ENCODE data around the gene GSK3B.
A peak's percentile ranks its signal among the peaks of the same experiment; 100 is the strongest.

Gene GSK3B

DNA sequence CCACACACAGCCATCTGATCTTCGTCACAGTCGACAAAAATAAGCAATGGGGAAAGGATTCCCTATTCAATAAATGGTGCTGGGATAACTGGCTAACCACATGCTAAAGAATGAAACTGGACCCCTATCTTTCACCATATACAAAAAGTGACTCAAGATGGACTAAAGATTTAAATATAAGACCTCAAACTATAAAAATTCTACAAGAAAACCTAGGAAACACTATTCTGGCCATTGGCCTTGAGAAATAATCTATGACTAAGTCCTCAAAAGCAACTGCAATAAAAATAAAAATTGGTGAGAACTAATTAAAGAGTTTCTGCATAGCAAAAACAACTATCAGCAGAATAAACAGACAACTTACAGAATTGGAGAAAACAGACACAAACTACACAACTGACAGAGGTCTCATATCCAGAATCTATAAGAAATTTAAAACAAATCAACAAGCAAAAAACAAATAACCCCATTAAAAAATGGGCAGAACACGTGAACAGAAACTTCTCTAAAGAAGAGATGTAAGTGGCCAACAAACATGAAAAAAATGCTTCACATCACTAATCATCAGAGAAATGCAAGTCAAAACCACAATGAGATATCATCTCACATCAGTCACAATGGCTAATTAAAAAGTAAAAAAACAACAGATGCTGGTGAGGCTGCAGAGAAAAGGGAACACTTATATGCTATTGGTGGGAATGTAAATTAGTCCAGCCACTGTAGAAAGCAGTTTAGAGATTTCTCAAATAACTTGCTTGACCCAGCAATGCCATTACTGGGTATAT lies 208.3 kb downstream of the GSK3B start:
- peaks cover 6% of the 10 kb centered on the region for H3K27me3 Mint-ChIP-seq (ENCODE audit: low read depth, poor library complexity)
- H3K27ac Mint-ChIP-seq: no peak overlapping the region
- TF ChIP-seq, protein P1, sequence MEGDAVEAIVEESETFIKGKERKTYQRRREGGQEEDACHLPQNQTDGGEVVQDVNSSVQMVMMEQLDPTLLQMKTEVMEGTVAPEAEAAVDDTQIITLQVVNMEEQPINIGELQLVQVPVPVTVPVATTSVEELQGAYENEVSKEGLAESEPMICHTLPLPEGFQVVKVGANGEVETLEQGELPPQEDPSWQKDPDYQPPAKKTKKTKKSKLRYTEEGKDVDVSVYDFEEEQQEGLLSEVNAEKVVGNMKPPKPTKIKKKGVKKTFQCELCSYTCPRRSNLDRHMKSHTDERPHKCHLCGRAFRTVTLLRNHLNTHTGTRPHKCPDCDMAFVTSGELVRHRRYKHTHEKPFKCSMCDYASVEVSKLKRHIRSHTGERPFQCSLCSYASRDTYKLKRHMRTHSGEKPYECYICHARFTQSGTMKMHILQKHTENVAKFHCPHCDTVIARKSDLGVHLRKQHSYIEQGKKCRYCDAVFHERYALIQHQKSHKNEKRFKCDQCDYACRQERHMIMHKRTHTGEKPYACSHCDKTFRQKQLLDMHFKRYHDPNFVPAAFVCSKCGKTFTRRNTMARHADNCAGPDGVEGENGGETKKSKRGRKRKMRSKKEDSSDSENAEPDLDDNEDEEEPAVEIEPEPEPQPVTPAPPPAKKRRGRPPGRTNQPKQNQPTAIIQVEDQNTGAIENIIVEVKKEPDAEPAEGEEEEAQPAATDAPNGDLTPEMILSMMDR (IDR thresholded peaks at IDR 0.05): no peak
- peaks cover 53% of the 10 kb centered on the region for H3K9me3 Mint-ChIP-seq
- no peak for DNase-seq
- peaks cover 91% of the 10 kb centered on the region for H3K36me3 Mint-ChIP-seq (ENCODE audit: low read depth)
- peaks cover 2% of the 10 kb centered on the region for H3K4me1 Mint-ChIP-seq
- H3K4me3 Mint-ChIP-seq: no peak overlapping the region

DNA sequence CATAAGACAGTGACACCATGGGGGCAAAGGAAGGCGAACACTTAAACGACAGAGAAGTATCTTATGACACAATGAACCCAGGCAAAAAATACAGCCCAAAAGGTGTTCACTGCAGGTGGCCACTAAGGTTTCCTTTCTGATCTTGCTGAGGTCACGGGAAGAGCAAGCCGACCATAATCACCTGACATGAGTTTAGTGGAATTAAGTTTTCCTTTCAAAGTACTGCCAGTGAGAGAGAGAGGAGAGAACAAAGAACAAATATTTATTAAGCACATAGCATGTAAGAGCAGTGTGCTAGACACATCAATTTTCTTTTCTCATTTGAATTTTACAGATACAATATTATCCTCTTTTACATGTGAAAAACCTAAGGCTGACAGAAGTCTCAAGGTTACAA lies 210.1 kb downstream of the GSK3B start:
- peaks cover 40% of the 10 kb centered on the region for H3K9me3 Mint-ChIP-seq
- H3K27me3 Mint-ChIP-seq (ENCODE audit: low read depth, poor library complexity): peaks cover 3% of the 10 kb centered on the region
- no peaks in the 10 kb centered on the region for H3K4me1 Mint-ChIP-seq
- DNase-seq: no peak
- H3K27ac Mint-ChIP-seq: no peak overlapping the region
- peaks cover 95% of the 10 kb centered on the region for H3K36me3 Mint-ChIP-seq (ENCODE audit: low read depth)
- no peak overlapping the region for H3K4me3 Mint-ChIP-seq
- TF ChIP-seq, protein P1 (IDR thresholded peaks at IDR 0.05): no peak

DNA sequence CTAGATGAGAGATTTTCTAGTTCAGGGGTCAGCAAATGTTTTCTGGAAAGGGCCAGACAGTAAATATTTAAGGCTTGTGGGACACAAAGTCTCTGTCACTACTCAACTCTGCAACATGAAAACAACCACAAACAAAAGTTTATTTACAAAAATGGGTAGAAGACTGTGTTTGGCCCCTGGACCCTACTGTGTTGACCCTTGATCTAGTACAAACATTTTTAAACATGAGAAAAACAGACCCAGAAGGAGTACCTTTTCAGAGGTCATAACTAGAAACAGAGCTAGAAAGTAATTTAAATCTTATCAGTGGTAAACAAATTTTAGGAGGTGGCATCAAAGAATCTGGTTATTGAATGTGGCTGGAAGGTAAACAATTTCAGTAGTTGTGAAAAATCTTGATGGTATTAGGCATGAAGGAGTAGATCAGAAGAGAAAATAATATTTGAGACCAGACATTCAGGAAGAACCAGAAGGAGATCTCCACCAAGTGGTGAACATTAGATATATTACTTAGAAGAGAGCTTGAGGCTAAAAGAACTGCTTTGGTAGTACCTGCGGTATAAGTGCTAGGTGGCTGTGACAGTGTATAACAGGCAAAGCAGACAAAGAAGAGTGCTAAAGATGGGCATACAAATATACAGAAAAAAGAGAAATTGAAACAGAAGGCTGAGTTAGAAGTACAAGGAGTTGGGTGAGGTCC lies 210.6 kb downstream of the GSK3B start:
- TF ChIP-seq, protein P1 (IDR thresholded peaks at IDR 0.05): no peak
- peaks cover 35% of the 10 kb centered on the region for H3K9me3 Mint-ChIP-seq
- peaks cover 91% of the 10 kb centered on the region for H3K36me3 Mint-ChIP-seq (ENCODE audit: low read depth)
- no peak for DNase-seq
- no peaks in the 10 kb centered on the region for H3K4me1 Mint-ChIP-seq
- H3K27ac Mint-ChIP-seq: peak overlapping the region; percentile 1
- no peaks in the 10 kb centered on the region for H3K27me3 Mint-ChIP-seq (ENCODE audit: low read depth, poor library complexity)
- H3K4me3 Mint-ChIP-seq: no peak overlapping the region

DNA sequence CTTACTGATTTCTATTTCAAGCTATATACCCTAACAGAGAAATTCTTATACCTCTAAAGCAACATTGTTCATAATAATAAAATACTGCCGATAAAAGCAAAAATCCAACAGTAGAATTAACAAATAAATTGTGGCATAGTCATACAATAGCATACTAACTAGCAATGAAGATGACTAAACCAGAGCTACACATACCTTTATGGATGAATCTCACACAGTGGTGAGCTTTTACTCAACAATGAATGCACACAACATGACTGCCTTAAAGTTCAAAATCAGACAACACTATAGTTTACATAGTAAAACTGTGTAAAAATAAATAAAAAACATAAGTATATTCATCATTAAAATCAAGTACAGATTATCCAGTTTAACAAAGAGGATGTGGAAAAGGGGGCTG lies 213.3 kb downstream of the GSK3B start:
- TF ChIP-seq, protein P1 (IDR thresholded peaks at IDR 0.05): no peak
- Mint-ChIP-seq H3K4me1 (no peaks in the 10 kb centered on the region), H3K9me3 (peaks cover 8% of the 10 kb centered on the region), H3K4me3 (no peak overlapping the region), H3K36me3 (ENCODE audit: low read depth) (peaks cover 85% of the 10 kb centered on the region), H3K27me3 (ENCODE audit: low read depth, poor library complexity) (no peaks in the 10 kb centered on the region), H3K27ac (no peak overlapping the region)
- DNase-seq: no peak

DNA sequence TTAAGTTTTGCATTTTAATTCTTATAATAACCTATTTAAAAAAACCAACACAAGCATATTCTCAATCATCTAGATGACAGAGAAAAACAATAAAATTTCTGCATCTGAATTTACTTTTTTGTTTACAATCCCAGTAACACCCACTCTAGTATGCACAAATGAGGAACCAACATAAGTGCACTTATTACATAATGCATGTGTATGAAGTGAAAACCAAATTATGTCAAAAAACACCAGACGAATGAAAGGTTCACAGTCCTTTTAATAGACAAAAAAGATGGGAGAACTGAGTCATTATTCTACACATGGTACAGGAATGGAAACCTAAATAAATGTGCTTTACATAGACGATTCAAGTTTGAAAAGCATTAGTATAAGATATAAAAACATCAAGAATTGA lies 220.6 kb downstream of the GSK3B start:
- H3K4me3 Mint-ChIP-seq: no peak overlapping the region
- peaks cover 26% of the 10 kb centered on the region for H3K36me3 Mint-ChIP-seq (ENCODE audit: low read depth)
- H3K27me3 Mint-ChIP-seq (ENCODE audit: low read depth, poor library complexity): no peaks in the 10 kb centered on the region
- no peaks in the 10 kb centered on the region for H3K4me1 Mint-ChIP-seq
- no peak overlapping the region for H3K27ac Mint-ChIP-seq
- TF ChIP-seq, protein P1 (IDR thresholded peaks at IDR 0.05): no peak
- H3K9me3 Mint-ChIP-seq: no peaks in the 10 kb centered on the region
- no peak for DNase-seq
